HepG2 (cell line): ENCODE results near the gene CCDC183. TPM values are rescaled to one million over a fixed set of nuclear protein-coding genes. Genes with fewer than 3 reads are reported as not detected.

ENCODE experiments used
- EHMT2 ChIP-seq: fragments of 200-600 bp; sonication (generic); IDR thresholded peaks from 2 replicates; pipeline ENCODE4 v1.7.0; 2017; ENCODE audit warnings: antibody characterized with exemption, low read depth, low read length, borderline replicate concordance
- FOXO1 ChIP-seq: sonication (generic); formaldehyde crosslinking; IDR thresholded peaks from 2 replicates; pipeline ENCODE4 v1.4.0; 2020; ENCODE audit warnings: missing genetic modification reagents
- GATA4 ChIP-seq: sonication (generic); IDR thresholded peaks from 2 replicates; pipeline ENCODE4 v1.6.1; 2016; ENCODE audit warnings: antibody characterized with exemption, low read depth, borderline replicate concordance
- HDAC2 ChIP-seq: sonication (generic); formaldehyde crosslinking; IDR thresholded peaks from 2 replicates; pipeline ENCODE4 v1.4.0; 2020; ENCODE audit warnings: missing genetic modification reagents
- KDM5B ChIP-seq: sonication (generic); formaldehyde crosslinking; IDR thresholded peaks from 2 replicates; pipeline ENCODE4 v1.4.0; 2020; ENCODE audit warnings: missing genetic modification reagents, mild to moderate bottlenecking, borderline replicate concordance
- REPIN1 ChIP-seq: sonication (generic); formaldehyde crosslinking; IDR thresholded peaks from 2 replicates; pipeline ENCODE4 v1.8.0; 2022; ENCODE audit warnings: missing genetic modification reagents, low read depth, mild to moderate bottlenecking, borderline replicate concordance
- THAP9 ChIP-seq: sonication (generic); formaldehyde crosslinking; IDR thresholded peaks from 2 replicates; pipeline ENCODE4; 2020; ENCODE audit warnings: missing genetic modification reagents, mild to moderate bottlenecking, borderline replicate concordance
- THYN1 ChIP-seq: sonication (generic); formaldehyde crosslinking; IDR thresholded peaks from 2 replicates; pipeline ENCODE4 v1.8.1; 2023; ENCODE audit warnings: low read depth, mild to moderate bottlenecking, moderate library complexity, missing genetic modification reagents, borderline replicate concordance
- ZNF225 ChIP-seq: sonication (generic); formaldehyde crosslinking; IDR thresholded peaks from 2 replicates; pipeline ENCODE4 v1.4.0; 2020; ENCODE audit warnings: mild to moderate bottlenecking, missing genetic modification reagents
- ZNF329 ChIP-seq: sonication (generic); formaldehyde crosslinking; IDR thresholded peaks from 2 replicates; pipeline ENCODE4 v1.9.0; 2021; ENCODE audit warnings: low read depth, mild to moderate bottlenecking, missing genetic modification reagents
- ZNF331 ChIP-seq: sonication (generic); formaldehyde crosslinking; IDR thresholded peaks from 2 replicates; pipeline ENCODE4 v1.4.0; 2020; ENCODE audit warnings: missing genetic modification reagents
- ZNF446 ChIP-seq: sonication (generic); formaldehyde crosslinking; IDR thresholded peaks from 2 replicates; pipeline ENCODE4 v1.5.0; 2020; ENCODE audit warnings: mild to moderate bottlenecking, missing genetic modification reagents
- ZNF549 ChIP-seq: sonication (generic); formaldehyde crosslinking; IDR thresholded peaks from 2 replicates; pipeline ENCODE4 v1.5.0; 2020; ENCODE audit warnings: missing genetic modification reagents
- ZNF629 ChIP-seq: sonication (generic); formaldehyde crosslinking; conservative IDR thresholded peaks from 2 replicates; pipeline ENCODE4 v1.5.0; 2020; ENCODE audit warnings: missing genetic modification reagents
- ZNF672 ChIP-seq: sonication (generic); formaldehyde crosslinking; IDR thresholded peaks from 2 replicates; pipeline ENCODE4 v1.8.1; 2022; ENCODE audit warnings: missing genetic modification reagents
- polyA plus RNA-seq, 8 experiments: library from polyadenylated mRNA; depleted of rRNA in 3 of 8; stranded (reverse) in 7 of 8; unstranded in 1 of 8; fragments of >200 nt; fragmentation: Illumina TruSeq in 4 of 8; extraction: Trizol in 4 of 8; gene quantifications; 2 replicates each; pipeline versions ENCODE4 v1.2.1 to v1.2.3, GENCODE V29; 2011 to 2016; ENCODE audit warnings: low read depth in 4 of 8, missing spikeins in 1 of 8, mixed read lengths in 1 of 8; ENCODE audit not compliant: insufficient read depth in 1 of 8
- total RNA-seq, 5 experiments: library from RNA; depleted of rRNA; stranded (reverse); fragments of >200 nt; fragmentation: Illumina TruSeq; extraction: Trizol; gene quantifications; 2 replicates each; pipeline ENCODE4 v1.2.3, GENCODE V29; 2016; ENCODE audit warnings: low read depth in 1 of 5
- TF ChIP-seq, protein P1 (sequence below): IDR thresholded peaks from 2 replicates; pipeline ENCODE4 v1.6.1; 2016; ENCODE audit warnings: low read depth, missing genetic modification reagents, missing compliant biosample characterization
- TF ChIP-seq, protein P2 (sequence below): sonication (generic); formaldehyde crosslinking; IDR thresholded peaks from 2 replicates; pipeline ENCODE4 v1.8.0; 2022; ENCODE audit warnings: mild to moderate bottlenecking, missing genetic modification reagents

Gene CCDC183
- total and polyA plus RNA-seq, 2 of the 13 experiments (the other 11 are each of a cell fraction or from before 2014, with no cell fraction given), result 5.0 to 66.4 TPM

GRCh38 chr9:136799854-136800657 lies 3.9 kb downstream of the CCDC183 start (continued):
- no peak for TF ChIP-seq ZNF329
- no peak for TF ChIP-seq THYN1 (CRISPR knock-in tag)
- no peak; the same call in 1 of the 2 replicates for TF ChIP-seq ZNF629
- TF ChIP-seq ZNF331 (CRISPR knock-in tag), result no peak
- TF ChIP-seq ZNF446 (CRISPR knock-in tag), result peak; percentile 88; the same call in 1 of the 2 replicates
- TF ChIP-seq ZNF672 (CRISPR knock-in tag), result no peak
- TF ChIP-seq GATA4, result no peak
- no peak for TF ChIP-seq EHMT2
- no peak for TF ChIP-seq THAP9 (CRISPR knock-in tag)
- TF ChIP-seq, protein P1, sequence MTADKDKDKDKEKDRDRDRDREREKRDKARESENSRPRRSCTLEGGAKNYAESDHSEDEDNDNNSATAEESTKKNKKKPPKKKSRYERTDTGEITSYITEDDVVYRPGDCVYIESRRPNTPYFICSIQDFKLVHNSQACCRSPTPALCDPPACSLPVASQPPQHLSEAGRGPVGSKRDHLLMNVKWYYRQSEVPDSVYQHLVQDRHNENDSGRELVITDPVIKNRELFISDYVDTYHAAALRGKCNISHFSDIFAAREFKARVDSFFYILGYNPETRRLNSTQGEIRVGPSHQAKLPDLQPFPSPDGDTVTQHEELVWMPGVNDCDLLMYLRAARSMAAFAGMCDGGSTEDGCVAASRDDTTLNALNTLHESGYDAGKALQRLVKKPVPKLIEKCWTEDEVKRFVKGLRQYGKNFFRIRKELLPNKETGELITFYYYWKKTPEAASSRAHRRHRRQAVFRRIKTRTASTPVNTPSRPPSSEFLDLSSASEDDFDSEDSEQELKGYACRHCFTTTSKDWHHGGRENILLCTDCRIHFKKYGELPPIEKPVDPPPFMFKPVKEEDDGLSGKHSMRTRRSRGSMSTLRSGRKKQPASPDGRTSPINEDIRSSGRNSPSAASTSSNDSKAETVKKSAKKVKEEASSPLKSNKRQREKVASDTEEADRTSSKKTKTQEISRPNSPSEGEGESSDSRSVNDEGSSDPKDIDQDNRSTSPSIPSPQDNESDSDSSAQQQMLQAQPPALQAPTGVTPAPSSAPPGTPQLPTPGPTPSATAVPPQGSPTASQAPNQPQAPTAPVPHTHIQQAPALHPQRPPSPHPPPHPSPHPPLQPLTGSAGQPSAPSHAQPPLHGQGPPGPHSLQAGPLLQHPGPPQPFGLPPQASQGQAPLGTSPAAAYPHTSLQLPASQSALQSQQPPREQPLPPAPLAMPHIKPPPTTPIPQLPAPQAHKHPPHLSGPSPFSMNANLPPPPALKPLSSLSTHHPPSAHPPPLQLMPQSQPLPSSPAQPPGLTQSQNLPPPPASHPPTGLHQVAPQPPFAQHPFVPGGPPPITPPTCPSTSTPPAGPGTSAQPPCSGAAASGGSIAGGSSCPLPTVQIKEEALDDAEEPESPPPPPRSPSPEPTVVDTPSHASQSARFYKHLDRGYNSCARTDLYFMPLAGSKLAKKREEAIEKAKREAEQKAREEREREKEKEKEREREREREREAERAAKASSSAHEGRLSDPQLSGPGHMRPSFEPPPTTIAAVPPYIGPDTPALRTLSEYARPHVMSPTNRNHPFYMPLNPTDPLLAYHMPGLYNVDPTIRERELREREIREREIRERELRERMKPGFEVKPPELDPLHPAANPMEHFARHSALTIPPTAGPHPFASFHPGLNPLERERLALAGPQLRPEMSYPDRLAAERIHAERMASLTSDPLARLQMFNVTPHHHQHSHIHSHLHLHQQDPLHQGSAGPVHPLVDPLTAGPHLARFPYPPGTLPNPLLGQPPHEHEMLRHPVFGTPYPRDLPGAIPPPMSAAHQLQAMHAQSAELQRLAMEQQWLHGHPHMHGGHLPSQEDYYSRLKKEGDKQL (CRISPR knock-in tag), result no peak
- 0 out of 2 replicates have a peak, but pooled peaks have one; percentile 27 for TF ChIP-seq REPIN1
- TF ChIP-seq, protein P2, sequence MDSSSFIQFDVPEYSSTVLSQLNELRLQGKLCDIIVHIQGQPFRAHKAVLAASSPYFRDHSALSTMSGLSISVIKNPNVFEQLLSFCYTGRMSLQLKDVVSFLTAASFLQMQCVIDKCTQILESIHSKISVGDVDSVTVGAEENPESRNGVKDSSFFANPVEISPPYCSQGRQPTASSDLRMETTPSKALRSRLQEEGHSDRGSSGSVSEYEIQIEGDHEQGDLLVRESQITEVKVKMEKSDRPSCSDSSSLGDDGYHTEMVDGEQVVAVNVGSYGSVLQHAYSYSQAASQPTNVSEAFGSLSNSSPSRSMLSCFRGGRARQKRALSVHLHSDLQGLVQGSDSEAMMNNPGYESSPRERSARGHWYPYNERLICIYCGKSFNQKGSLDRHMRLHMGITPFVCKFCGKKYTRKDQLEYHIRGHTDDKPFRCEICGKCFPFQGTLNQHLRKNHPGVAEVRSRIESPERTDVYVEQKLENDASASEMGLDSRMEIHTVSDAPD (CRISPR knock-in tag), result no peak
- TF ChIP-seq KDM5B (CRISPR knock-in tag), result no peak
- no peak for TF ChIP-seq ZNF549 (CRISPR knock-in tag)
- TF ChIP-seq FOXO1 (CRISPR knock-in tag), result no peak
- no peak for TF ChIP-seq ZNF225
- TF ChIP-seq HDAC2 (CRISPR knock-in tag), result peak; percentile 40
